Activated CD8-positive, alpha-beta memory T cell treated with anti-CD3 and anti-CD28 coated beads, Interleukin-2, amount 50 U/mL, for 4 hours (primary cell): ENCODE data around the gene TFR2.
"Not testable (repeated sequence)": the region's sequence is repeated elsewhere in the genome, so short reads cannot be mapped to it uniquely, and the experiment has no call there.

Source experiments
- DNase-seq: peaks from one replicate; pipeline ENCODE4 v3.0.0-alpha.2; 2020

Gene TFR2

DNA sequence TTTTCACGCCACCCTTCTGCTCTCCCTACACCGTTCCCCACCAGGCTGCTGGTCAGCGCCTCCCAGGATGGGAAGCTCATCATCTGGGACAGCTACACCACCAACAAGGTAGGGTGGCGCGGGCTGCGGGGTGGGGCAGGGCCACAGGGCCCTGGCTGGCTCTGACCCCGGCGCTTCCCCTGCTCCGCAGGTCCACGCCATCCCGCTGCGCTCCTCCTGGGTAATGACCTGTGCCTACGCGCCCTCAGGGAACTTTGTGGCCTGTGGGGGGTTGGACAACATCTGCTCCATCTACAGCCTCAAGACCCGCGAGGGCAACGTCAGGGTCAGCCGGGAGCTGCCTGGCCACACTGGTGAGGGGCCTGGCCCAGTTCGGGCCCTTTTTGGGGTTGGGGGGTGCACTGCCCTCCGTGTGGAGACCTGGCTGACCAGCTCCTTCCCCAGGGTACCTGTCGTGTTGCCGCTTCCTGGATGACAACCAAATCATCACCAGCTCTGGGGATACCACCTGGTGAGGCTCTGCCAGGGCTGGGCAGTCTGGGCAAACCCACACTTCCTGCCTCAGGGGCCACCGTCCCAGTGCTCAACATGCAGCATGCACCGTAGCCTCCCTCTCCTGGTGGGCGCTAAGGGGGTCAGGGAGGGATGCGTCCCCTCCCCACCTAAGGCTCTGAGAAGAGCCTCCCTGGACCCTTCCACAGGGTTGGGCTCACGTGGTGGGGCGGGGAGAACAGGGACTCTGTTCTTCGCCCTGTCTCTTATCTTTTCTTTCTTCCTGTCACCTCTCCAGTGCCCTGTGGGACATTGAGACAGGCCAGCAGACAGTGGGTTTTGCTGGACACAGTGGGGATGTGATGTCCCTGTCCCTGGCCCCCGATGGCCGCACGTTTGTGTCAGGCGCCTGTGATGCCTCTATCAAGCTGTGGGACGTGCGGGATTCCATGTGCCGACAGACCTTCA is 36.2 kb upstream of the TFR2 start:
- DNase-seq, result no peak

DNA sequence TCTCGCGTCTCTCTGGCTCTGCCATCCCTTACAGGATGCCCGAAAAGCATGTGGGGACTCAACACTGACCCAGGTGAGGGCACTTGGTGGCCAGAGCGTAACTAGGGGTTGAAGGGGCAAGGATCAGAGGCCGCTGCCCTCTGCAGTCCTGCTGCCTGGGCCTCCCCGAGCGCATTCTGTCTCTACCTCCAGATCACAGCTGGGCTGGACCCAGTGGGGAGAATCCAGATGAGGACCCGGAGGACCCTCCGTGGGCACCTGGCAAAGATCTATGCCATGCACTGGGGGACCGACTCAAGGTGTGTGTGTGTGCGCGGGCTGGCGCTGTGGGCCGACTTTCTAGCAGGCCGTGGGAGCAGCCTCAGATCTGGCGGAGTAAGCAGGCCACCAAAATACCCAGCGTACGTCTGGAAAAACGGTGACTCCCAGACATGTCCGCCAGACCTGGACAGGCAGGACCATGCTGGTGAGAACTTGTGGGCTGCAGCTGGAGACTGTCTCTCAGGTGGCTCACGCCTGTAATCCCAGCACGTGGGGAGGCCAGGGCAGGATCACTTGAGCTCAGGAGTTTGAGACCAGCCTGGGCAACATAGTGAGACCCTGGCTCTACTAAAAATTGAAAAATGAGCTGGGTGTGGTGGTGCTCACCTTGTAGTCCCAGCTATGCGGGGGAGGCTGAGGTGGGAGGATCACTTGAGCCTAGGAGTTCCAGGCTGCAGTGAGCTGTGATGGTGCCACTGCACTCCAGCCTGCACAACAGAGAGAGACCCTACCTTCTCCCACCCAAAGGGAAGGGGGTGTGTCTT is 35.4 kb upstream of the TFR2 start:
- DNase-seq, result no peak

GRCh38 chr7:100675581-100676350 is 34.4 kb upstream of the TFR2 start:
- DNase-seq, result peak; percentile 82

- peak; percentile 45 for DNase-seq
Observed at GRCh38 chr7:100675105-100675451, 33.7 kb upstream of the TFR2 start.

DNA sequence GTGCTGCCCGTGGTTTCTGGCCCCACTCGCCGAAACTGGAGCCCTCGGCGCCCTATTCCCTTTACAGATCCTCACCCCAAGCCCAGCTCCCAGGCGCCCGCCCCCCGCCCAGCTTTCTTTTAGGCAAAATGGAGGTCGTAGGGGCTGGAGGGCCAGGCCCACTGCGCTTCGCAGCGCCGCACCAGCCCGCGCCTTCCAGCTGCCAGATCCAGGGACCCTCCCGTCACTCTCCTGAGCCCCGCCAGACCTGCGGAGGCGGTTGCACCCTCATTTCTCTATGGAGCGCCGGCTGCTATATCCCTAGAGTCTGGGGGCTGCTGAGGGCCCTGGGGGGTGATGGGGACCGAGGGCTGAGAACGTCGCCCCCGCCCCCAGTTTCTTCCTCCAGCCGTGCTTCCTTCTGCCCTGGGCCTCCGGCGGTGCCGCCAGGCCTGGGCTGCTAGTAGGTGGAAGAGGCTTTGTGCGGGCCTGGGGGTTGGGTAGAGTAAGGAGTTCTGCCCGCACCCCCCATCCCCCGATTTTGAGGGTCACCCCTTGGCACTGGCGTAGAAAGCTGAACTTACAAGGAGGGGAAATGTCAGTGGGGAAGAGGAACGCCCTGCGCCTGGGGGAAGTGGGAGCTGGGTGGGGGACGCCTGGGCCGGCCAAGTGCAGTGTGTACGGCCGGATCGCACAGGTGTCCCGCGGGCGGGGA is 33.2 kb upstream of the TFR2 start:
- no peak for DNase-seq

- peak; percentile 51 for DNase-seq
Observed at GRCh38 chr7:100673942-100674410, 32.6 kb upstream of the TFR2 start.

GRCh38 chr7:100673302-100673941 is 32.1 kb upstream of the TFR2 start, which contains the start of gene GNB2:
TSS of gene GNB2 (plus strand) at chr7:100673740. CDS start at chr7:100676266, 2,526 bp downstream.
- DNase-seq, result peak; percentile 97

DNA sequence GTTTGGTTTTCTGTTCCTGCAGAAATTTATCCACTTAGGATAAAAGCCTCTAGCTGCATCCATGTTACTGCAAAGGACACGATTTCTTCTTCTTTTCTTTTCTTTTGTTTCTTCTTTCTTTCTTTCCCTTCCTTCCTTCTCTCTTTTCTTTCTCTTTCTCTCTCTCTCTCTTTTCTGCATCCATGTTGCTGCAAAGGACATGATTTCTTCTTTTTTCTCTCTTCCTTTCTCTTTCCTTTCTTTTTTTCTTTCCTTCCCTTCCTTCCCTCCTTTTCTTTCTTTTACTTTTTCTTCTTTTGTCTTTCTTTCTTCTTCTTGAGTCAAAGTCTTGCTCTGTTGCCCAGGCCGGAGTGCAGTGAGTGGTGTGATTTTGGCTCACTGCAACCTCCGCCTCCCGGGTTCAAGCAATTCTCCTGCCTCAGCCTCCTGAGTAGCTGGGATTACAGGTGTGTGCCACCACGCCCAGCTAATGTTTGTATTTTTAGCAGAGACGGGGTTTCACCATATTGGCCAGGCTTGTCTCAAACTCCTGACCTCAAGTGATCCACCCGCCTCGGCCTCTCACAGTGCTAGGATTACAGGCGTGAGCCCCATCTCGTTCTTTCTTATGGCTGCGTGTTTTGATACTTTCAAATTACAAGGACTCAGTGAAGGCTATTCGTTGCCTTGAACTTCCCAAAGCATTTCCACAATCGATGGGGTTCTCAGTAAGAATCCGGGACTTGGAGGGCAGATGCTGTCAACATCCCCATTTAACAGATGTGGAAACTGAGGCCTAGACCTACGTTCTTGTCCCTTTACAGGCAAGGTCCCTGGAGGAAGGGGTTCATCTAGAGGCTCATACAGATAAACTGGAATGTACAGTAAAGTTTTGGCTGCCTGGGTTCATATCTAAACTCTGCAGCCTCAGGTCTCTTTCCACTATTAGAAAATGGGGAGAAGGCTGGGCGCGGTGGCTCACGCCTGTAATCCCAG is 30.3 kb upstream of the TFR2 start:
- DNase-seq, result no peak

- no peak for DNase-seq
Observed at GRCh38 chr7:100670074-100670473, 28.7 kb upstream of the TFR2 start.

- not testable (repeated sequence) for DNase-seq
Observed at GRCh38 chr7:100669106-100669505, 27.8 kb upstream of the TFR2 start.

GRCh38 chr7:100668069-100668449 is 26.7 kb upstream of the TFR2 start:
- no peak for DNase-seq

DNA sequence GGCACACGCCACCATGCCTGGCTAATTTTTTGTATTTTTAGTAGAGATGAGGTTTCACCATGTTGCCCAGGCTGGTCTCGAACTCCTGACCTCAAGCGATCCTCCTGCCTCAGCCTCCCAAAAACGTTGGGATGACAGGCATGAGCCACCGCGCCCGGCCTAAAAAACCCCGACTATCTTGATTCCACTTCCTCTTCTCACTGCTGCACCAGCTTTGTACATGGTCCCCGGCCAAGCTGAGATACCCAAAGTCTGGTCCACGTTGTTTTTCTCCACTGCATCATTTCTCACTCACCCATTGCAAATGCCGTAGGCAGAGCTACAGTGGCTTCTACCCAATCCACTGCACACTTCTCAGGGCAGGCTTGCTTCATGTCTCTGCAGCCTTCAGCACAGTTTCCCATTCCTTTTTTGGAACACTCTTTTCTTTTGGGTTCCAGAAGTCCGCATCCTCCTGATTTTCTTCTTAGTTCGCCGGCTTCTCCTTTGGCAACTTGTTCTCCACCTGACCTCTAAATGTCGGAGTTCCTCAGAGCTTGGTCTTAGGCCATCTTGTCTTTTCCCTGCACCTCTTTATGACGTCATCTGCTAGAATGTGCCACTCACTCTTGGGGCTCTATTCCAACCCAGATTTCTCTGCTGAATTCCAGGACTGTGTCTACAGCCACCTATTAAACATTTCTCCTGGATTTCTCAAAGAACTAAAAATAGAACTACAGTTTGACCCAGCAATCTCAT is 26.1 kb upstream of the TFR2 start:
- no peak for DNase-seq

- DNase-seq, result no peak
Observed at GRCh38 chr7:100665168-100665726, 23.9 kb upstream of the TFR2 start.

DNA sequence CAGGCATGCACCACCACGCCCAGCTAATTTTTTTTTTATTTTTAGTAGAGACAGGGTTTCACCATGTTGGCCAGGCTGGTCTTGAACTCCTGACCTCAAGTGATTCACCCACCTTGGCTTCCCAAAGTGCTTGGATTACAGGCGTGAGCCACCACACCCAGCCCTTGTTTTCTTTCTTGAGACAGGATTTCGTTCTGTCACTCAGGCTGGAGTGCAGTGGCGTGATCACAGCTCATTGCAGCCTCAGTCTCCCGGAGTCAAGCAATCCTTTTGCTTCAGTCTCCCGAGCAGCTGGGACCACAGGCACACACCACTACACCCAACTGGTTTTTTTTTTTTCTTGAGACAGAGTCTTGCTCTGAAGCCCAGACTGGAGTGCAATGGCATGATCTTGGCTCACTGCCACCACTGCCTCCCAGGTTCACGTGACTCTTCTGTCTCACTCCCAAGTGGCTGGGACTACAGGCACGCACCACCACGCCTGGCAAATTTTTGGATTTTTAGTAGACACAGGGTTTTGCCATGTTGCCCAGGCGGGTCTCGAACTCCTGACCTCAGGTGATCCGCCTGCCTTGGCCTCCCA is 20.9 kb upstream of the TFR2 start:
- DNase-seq, result not testable (repeated sequence)

- DNase-seq, result peak; percentile 41
Observed at GRCh38 chr7:100655908-100656674, 14.7 kb upstream of the TFR2 start, which contains the start of gene ACTL6B. TSS of gene ACTL6B (minus strand) at chr7:100656448. CDS start at chr7:100656354, 94 bp downstream.

GRCh38 chr7:100654908-100655831 is 13.8 kb upstream of the TFR2 start:
- DNase-seq, result no peak
